Activated effector memory CD4-positive, alpha-beta T cell treated with anti-CD3 and anti-CD28 coated beads, Interleukin-2, amount 50 U/mL, for 16 hours (primary cell): ENCODE measurements around the gene NAT10.
A peak's percentile ranks its signal among the peaks of the same experiment; 100 is the strongest.

Experiments
- DNase-seq: peaks from one replicate; pipeline ENCODE4 v3.0.0-alpha.2; 2020

NAT10 gene

DNA sequence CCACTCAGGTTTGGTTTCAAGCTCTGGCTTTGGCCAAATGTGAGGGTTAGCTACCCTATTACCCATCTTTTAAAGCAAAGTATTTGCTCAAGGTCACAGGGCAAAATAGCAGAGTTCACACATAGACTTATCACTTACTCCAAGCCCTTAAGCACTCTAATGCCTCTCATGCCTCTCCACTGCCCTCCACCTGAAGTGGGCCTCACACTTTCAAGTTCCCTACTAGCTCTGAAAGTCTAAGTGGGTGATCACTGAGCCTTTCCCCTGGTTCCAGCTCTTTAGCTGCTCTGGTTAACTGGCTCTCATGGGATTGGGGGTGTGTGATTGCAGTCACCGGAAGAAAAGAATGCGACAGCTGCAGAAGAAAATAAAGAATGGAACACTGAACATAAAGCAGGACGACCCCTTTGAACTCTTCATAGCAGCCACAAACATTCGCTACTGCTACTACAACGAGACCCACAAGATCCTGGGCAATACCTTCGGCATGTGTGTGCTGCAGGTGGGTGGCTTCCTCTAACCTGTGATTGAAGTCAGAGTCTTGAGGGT is 6.4 kb downstream of the NAT10 start:
- DNase-seq: no peak

DNA sequence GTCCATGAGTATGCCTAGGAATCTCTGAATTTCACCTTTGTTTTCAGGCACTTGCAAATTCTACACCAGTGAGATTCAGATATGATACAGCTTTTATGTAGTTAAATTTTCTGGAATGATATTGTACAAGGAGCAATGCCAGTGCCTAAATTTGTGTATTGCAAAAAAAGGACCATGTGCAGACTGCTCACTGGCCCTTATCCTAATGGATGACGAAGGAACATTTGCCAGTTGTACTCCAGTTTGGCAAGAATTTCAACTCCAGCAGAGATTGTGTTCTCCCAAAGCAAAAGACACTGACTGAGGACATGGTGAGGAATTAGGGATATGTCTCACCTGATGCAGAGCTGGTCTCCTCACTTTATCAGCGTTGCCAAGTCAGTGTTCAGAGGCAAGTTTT is 8.6 kb downstream of the NAT10 start:
- DNase-seq: no peak

DNA sequence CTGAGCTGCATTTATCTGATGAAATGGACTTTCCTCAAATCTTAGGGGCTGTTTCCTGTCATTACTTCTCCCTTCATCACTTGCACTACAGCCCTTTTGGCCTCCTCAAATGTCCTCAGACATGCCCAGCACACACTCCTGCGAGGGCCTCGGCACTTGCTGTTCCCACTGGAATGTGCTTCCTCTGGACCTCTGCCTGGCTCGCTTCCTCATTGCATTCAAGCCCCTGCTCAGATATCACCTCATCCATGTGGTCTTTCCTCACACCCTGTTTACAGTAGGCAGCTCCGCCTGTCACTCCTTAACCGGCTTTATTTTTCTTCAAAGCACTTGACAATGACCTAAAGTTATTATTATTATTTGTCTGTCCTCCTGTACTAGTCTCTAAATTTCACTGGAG is 9.0 kb downstream of the NAT10 start:
- DNase-seq: no peak

DNA sequence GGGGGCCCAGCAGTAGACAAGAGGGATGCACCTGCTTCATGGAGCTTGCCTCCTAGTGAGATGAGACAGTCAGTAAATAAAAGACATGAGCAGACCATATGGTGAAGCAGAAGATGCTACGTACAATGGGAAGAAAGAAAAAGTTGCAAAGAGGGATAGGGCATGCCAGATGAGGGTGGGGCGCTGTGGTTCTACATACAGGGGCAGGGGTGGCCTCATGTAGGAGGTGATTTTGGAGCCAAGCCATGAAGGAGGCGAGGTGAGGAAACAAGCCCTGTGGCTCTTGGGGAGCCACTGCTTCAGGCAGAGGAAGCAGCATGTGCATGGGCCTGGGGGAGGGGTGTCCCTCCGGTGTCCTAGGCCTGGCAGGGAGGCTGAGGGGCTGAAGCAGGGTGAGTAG is 15.2 kb downstream of the NAT10 start:
- DNase-seq: no peak

DNA sequence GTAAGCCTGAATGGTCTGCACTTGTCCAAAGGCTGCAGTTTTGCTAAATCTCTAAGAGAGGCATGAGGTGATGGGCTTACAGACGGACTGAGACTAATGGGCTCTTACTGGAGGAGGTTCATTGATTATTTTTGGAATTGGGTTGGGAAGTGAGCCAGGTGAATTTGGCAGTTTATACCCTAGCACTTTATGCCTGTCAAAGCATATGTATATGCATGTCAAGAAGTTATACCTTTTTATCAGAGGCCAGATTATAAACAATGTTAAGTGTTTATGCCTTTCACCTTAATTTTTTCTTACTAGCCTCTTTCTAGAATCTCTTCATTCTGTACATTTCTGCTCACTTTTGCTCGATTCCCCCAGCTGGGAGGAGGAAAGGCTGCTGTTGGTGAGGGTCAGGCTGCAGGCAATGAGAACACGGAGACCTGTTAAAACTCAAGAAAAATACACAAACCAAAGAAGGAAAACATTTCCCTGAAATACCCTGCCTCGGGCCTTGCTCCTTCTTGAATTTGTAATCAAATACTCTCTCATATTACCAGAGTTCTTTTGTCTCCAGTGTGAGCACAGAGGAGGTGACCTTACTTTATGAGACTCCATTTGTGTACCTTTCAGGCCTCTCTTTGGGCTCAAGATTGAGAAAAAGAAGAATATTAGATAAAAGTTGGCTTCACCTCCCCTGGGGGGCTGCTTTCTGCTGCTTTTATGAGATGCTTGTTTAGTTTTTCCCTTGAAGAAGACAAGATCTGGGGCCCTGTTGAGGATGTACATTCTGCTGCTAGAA is 19.6 kb downstream of the NAT10 start:
- DNase-seq: no peak

DNA sequence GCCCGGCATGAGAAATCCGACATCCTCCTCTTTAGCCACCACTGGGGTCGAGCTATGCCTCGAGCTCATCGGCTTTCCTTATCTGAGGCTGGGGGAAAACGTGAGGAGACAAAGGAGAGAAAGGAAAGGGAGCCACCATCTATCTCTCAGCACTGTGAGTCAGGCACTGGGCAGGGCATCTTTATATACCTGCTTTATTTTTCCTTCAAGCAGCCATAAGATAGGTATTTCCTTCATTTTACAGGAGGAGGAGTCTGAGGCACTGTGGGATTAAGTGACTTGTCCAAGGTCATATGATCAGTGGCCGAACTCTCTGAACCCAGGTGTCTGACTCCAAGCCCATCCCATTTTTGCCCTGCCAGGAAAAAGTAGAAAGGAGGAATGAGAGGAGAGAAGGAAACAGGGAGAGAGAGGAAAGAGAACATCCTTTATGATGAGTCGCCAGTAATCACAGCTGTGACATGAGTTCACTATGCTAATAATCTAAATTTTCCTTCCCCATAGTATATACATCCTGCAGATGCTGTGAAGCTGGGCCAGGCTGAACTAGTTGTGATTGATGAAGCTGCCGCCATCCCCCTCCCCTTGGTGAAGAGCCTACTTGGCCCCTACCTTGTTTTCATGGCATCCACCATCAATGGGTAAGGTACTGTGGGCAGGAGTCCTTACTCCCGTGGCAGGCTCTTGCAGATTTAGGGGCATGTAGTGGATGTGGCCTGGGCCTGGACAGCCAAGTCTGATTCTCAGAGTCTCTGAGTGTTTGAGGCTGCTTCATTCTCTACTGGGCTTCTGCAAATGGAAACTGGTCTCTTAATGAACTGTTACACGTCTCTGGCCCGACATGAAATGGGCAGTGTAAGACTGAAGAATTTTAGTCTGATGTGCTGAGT is 21.8 kb downstream of the NAT10 start:
- DNase-seq: no peak

DNA sequence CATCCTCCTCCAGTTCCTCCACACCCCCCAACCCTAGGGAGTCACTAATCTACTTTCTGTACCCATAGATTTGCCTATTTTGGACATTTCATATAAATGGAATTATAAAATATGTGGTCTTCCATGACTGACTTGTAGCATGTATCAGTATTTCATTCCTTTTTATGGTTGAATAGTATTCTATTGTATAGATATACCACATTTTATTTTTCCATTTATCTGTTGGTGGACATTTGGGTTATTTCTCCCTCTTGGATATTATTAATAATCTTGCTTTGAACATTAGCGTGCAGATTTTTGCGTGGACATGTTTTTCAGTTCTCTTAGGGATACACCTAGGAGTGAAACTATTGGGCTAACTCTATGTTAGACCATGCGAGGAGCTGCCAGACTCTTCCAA is 23.4 kb downstream of the NAT10 start:
- no peak for DNase-seq

DNA sequence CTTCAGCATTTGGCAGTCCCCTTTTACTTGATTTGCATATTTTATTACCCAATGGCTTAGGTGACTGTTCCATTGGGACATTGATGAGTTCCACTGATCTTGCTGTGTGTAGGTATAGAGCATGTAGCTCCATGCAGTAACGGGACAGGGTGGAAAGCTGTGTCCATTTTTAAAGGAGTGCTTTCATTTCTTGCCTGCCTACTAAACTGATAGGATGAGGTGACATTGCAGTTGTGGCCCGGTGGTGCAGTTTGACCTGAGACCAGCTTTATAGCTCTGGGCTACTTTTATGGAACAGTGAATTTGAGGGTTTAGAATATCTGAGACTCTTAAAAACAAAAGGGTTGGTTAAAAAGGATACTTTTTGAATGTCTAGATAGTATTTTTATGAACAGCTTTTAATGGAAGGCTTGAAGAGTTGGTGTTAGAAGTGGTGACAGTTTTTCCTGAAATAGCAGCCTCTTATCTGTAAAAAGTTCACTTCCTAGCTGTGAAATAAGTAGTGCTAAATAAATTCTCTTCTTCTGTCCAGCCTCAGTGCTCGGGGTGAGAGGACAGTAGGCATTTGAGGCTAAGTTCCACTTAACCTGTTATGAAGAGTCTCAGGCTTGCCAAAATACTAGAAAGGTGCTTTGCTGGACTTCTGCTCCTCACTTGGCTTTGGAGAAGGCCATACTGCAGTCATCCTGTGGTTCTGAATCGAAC is 27.0 kb downstream of the NAT10 start:
- no peak for DNase-seq

DNA sequence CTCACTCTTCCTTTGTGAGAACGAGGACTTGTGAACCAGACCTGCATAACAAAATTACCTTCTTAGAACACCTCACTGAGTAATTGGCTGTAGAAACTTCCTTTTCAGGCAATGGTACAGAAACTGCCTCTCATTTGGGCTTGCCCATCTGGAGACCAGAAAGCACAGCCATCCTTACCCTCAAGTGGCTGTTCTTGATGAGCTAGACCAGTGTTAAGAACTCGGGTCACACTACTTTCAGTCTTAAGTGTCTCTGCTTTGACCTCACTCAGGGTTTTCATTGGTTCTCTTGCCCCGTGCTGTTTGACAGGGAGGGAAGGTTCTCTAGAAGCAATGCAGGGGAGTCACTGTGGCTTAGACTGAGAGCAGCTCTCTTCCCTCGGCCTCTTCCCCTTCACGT is 29.3 kb downstream of the NAT10 start:
- DNase-seq: no peak

DNA sequence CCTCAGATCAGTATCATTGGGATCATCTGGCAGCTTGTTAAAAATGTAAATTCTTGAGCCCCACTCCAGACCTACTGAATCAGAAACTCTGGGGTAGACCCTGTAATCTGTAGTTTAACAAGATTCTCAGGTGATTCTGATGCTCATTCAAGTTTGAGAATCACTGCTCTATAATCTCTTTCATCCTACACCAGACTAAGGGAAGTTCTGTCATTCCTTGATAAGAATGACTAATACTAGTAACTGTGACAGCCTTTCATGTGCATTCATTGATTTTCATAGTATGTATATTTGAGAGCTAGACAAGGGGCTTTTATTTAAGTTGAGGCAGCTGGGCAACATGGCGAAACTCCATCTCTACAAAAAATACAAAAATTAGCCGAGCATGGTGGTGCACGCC is 30.0 kb downstream of the NAT10 start:
- no peak for DNase-seq

DNA sequence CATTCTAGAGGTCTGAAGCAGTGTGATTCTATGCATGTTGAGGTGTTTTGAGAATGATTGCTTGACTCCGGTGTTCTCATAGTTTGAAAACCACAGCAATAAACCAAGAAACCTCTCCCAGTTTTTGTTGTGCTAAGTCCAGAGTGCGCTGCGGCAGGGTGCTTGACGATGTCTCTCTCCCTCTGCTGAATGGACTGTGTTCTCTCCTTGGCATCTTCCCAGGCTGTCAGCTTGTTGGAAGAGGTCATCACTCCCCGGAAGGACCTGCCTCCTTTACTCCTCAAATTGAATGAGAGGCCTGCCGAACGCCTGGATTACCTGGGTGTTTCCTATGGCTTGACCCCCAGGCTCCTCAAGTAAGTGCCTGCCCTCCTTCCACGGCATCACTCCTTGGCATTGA is 31.0 kb downstream of the NAT10 start:
- no peak for DNase-seq

DNA sequence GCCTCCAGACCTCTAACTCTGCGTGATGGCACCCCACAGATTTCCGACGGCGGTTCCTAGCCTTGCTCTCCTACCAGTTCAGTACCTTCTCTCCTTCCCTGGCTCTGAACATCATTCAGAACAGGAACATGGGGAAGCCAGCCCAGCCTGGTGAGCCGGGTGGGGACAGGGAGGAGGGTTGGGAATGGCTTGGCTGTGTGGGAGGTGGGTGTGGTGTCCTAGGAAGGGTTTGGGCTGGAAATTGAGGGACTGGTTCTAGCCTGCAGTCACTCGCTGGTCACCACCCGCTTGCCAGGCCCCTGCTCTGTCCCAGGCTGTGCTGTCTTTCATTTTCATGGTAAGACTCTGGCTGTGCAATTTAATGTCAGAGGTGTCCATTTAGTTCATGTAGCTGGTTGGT is 33.9 kb downstream of the NAT10 start:
- peak; percentile 36 for DNase-seq

DNA sequence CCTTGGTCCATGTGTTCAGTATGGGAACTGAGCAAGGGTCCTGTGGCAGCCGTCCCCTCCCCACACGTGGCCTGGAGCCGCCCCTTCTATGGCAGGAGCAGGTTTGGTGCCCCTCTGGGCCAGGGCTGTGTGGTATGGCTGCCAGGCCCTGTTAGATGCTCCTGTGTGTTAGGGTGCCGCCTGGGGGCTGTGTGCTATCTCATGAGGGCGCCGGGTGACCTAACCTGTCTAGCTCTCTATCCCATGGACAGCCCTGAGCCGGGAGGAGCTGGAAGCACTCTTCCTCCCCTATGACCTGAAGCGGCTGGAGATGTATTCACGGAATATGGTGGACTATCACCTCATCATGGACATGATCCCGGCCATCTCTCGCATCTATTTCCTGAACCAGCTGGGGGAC is 34.7 kb downstream of the NAT10 start:
- peak; percentile 57 for DNase-seq

DNA sequence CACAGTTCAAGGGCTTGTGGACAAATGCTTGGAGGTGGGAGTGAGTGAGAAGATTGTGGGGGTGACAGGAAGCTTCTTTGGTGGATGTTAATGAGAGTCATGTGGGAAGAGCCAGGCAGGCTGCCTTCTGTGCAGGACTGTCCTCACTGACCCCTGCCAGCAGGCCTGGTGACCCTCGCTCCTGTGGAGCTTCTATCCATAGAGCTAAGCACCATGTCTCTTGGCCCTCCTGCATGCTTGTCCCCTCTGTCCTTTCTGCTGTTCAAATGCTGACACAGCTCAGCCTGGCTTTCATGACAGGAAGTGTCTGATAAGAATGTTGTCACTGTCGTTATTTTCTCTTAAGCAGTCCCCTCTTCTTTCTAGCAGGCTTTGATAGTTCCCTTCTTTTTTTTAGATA is 37.6 kb downstream of the NAT10 start:
- no peak for DNase-seq

DNA sequence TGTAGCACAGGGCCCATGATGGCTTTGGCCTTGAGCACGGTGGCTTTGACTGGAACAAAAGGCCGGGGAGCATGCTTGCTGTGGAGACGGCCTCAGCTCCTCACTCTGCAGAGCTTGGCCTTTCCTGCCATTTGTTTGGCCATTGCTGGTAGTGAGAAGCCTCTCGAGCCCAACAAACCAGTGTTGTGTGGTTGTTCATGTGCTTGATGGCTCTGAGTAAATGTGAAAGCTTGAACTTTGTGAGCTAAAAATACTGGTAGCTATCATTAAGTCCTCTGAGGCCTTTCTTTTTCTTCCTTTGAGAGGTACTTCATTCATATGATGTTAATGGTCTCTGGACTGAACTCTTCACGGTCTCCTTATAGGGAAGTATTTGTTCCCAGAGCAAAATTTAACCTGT is 39.6 kb downstream of the NAT10 start:
- peak; percentile 39 for DNase-seq

DNA sequence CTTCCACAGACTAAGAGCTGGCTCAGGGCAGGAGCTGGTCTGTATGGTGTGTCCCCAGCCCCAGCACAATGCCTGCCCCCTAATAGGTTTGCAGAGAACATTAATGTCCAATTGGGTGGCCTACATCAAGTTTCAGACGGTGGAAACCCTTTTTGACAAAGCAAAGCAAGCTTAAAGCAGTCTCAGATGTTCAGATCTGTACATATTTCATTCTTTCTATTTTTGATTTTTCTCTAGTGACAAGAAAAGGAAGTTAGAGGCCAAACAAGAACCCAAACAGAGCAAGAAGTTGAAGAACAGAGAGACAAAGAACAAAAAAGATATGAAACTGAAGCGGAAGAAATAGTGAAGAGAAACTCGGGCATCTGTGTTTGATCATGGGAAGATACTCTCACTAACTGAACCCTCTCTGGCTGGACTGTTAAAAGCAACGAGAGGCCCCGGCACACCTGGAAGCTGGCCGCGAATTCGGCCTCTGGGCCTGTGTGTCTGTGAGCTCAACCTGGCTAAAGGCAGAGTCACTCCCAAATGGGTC is 40.5 kb downstream of the NAT10 start:
- peak; percentile 44 for DNase-seq

DNA sequence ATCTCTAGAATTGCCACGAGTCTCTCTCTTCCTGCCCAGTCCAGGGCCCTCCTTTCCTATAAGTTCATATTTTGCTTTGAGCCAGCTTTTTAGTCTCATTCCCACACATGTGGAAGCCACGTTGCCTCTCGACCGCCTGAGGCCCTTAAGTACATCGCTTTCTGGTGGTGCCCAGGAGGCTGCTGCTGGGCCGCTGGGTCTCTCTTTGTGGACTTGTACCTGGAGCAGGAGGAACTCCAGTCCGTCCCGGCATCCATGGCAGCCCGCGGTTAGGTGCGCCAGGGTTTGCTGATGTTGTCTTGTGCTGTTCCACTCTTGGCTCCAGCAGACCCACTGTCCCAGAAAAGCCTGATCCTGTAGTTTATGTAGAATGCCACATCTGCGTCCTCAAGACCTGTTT is 41.0 kb downstream of the NAT10 start:
- DNase-seq: peak; percentile 54

DNA sequence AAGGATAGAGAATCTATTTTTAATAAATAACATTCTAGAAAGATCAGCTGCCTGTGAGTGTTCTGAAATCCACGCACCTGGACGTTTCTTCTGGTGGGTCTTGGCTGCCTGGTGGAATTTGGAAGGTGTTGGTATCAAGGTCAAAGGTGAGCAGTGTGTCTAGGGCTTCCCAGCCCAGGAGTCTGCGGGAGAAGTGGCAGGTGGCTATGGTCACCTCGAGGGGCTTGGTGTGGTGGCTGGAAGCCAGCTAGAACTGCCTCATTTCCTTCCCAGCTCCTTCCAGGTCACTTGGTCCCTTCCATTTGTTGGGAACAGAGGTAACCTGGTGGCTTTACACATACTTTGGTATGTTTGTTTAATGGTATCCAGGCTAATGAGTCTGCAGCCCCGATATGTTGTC is 41.4 kb downstream of the NAT10 start:
- peak; percentile 48 for DNase-seq

DNA sequence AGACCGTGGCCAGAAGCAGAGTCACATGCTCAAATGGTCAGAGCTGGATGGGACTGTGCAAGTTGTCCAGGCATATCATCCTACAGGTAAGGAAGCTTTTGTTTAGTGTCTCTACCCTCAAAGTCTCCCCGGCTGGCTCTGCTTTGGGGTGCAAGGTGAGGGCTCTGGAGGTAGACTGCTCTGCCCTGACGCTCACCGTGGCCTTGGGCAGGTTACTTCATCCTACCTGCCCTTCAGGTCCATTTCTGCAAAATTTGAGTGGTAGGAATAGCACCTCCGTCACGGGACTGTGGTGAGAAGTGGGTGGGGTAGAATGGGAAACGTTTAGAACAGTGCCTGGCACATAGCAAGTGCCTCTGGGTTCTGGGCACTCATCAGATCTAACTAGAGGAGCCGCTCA is 42.2 kb downstream of the NAT10 start:
- DNase-seq: peak; percentile 41

DNA sequence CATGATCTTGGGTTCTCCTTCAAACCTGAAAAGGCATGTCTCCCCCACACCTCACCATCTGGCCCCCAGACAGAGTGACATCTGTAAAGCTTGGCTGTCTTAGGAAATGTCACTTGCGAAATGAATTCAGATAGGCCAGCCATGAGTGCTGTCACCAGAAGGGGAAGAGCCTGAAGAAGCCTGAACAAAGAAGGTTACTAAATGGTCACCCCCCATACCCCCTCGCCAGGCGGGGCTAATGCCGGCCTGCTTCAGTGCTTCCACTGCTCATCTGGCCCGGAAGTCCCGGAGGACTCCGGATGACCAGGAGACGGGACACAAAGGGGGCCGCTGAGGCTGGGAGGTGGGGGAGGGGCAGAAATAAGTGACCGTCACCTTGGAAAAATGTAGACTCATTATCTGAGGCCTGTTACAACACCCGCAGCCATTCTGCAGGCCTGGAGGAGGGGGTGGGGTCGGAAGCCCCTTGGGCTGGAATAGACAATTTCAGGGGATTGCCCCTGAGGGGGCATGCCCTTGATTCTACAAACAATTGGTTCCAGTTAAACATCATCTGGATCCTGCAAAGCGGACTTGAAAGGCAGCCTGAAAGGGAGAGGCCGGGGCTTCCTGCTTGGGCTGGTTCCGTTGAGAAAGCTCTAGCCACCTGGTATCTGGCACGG is 43.2 kb downstream of the NAT10 start:
- DNase-seq: peak; percentile 30

DNA sequence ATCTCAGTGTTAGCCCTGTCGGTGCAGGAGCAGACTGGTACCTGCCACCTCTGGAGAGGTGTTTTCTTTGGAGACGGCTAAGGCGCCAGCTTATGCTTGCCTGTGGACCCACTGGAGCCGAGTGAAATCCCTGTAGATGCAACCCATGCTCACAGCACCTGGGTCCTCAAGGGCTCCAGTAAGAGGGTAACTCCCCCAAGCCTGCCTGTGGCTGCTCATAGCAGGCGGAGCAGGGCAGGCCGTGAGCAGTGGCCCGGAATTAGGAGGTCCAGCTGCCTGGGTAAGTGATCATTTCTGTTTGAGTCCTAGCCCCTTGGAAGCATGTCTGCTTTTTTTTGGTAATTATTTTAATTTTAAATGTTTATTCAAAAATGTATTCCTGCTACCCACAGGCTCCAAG is 43.8 kb downstream of the NAT10 start:
- DNase-seq: peak; percentile 47

DNA sequence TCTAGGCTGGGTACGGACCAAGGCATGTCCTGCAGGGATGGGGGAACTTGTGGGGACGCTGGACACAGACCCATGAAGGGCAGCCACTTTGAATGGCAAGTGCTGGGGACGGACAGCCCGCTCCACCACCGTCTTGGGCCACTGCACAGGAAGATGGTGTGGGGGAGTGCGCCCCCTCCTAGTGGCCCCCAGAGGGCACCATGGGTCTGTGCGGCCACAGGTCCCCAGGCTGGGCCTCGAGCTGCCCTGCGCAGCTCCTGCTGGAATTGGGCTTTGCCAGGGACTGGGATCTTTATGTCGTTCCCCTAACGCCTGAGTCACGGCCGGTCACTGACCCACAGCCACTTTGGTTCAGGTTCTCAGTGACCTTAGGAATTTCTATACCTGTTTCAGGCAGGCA is 44.4 kb downstream of the NAT10 start:
- DNase-seq: no peak
